Gastrocnemius medialis (tissue), 4 donors: ENCODE data around the gene ANTKMT.

Source experiments
- POLR2A ChIP-seq, 2 donors: fragments of 450-650 bp; IDR thresholded peaks; one replicate each; pipeline ENCODE4 v1.6.1; 2017; ENCODE audit warnings: antibody characterized with exemption in 2 of 2, mild to moderate bottlenecking in 2 of 2, moderate library complexity in 2 of 2
- TF ChIP-seq, protein P1 (sequence below), 5 experiments: fragments of 450-650 bp in 3 of 5; fragments of 200-600 bp in 2 of 5; sonication (generic) in 2 of 5; IDR thresholded peaks in 4 of 5; conservative IDR thresholded peaks in 1 of 5; 1 replicate in 4 of 5; 2 replicates in 1 of 5; pipeline ENCODE4 v1.5.1; 2016 to 2019; ENCODE audit warnings: antibody characterized with exemption in 5 of 5, mild to moderate bottlenecking in 3 of 5, moderate library complexity in 3 of 5

DNA sequence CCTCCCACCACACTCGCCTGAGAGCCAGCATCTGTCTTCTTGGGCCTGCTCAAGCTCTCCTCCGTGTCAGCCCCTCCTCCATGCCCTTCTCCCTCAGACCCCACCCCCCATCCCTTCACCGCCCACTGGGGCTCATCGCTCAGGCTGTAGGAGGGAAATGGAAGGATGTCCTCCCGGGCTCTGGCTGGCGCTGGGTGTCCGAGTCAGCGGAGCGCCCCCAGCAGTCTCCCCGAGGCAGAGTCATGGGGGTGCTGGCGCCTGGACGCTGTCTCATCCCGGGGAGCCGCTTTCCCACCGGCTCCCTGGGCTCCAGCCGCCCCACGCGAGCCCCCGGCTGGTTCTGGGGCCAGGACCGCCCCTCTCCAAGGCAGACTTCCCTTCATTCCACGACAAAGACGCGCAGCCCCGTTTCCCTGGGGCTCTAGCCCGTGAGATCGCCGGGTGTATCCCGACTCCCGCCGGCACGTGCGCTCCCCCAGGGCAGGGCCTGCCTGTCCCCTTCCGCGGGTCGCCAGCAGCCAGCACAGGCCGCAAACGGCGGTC lies 428 bp upstream of the ANTKMT start:
- TF ChIP-seq POLR2A (IDR thresholded peaks at IDR 0.05) = no peak
- TF ChIP-seq, protein P1, sequence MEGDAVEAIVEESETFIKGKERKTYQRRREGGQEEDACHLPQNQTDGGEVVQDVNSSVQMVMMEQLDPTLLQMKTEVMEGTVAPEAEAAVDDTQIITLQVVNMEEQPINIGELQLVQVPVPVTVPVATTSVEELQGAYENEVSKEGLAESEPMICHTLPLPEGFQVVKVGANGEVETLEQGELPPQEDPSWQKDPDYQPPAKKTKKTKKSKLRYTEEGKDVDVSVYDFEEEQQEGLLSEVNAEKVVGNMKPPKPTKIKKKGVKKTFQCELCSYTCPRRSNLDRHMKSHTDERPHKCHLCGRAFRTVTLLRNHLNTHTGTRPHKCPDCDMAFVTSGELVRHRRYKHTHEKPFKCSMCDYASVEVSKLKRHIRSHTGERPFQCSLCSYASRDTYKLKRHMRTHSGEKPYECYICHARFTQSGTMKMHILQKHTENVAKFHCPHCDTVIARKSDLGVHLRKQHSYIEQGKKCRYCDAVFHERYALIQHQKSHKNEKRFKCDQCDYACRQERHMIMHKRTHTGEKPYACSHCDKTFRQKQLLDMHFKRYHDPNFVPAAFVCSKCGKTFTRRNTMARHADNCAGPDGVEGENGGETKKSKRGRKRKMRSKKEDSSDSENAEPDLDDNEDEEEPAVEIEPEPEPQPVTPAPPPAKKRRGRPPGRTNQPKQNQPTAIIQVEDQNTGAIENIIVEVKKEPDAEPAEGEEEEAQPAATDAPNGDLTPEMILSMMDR (IDR thresholded peaks at IDR 0.05 in 4 of 5, conservative IDR thresholded peaks at IDR 0.05 in 1 of 5) = no peak
